LNCAP (cell line): Measurements from ENCODE around the gene KMT2E.

Source experiments
- TF ChIP-seq, protein P1 (sequence below): fragments of 450-650 bp; IDR thresholded peaks from 2 replicates; pipeline ENCODE4 v1.5.1; 2017; ENCODE audit warnings: mild to moderate bottlenecking

KMT2E gene

DNA sequence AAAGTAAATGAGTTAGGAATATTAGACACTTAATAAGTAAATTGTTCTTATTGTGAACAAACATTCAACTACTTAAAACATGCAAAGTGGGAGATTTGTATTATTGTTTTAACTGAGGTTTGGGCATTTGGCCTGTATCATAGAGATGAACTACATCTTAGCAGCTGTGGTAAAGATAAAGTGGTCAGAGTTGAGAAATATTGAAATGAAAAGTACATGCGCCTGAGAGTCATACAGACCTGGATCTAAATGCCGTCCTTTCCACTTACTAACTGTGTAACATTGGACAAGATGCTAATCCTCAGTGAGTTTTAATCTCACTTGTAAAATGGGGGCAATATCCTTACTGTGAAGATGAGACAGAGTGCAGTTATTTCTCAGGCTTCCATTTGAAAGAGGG is 74.5 kb downstream of the KMT2E start:
- TF ChIP-seq, protein P1, sequence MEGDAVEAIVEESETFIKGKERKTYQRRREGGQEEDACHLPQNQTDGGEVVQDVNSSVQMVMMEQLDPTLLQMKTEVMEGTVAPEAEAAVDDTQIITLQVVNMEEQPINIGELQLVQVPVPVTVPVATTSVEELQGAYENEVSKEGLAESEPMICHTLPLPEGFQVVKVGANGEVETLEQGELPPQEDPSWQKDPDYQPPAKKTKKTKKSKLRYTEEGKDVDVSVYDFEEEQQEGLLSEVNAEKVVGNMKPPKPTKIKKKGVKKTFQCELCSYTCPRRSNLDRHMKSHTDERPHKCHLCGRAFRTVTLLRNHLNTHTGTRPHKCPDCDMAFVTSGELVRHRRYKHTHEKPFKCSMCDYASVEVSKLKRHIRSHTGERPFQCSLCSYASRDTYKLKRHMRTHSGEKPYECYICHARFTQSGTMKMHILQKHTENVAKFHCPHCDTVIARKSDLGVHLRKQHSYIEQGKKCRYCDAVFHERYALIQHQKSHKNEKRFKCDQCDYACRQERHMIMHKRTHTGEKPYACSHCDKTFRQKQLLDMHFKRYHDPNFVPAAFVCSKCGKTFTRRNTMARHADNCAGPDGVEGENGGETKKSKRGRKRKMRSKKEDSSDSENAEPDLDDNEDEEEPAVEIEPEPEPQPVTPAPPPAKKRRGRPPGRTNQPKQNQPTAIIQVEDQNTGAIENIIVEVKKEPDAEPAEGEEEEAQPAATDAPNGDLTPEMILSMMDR, result no peak

DNA sequence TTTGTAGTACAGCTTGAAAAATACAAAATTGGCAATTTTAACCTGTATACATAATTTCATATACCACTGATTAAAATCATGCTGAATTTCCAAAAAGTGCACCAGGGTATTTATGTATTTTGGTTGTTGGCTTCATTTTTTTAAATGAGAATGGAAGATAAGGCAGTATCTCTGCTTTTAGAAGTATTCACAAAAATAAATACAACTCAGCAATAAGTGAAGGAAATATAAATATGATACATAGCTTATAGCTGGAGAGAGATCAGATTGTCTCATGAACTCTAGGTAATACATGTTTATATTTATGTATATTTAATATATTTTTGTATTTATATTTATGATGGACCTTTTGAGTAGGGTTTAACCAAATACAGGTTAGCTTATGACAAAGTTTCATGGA is 81.0 kb downstream of the KMT2E start:
- TF ChIP-seq, protein P1, result no peak

DNA sequence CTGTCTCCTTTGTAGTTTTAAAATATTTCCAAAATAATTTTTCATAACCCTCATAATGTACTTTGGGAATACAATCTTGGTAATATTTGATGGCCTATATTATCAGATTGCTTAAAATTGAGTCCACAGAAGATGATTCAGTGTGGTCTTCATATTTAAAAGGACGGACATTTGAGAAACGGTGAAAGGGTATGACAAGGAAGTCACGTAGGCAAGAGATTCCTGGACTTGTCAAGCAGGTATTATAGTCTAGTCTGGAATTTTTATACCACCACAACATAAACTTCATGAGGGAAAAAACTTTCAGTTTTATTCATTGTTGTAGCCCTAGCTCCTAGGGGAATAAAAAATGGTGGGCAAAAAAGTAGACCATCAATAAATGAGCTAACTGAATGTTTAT is 82.3 kb downstream of the KMT2E start:
- TF ChIP-seq, protein P1, result no peak

- TF ChIP-seq, protein P1, result no peak
These were observed 83.6 kb downstream of the KMT2E start for GRCh38 chr7:105097619-105098018.

GRCh38 chr7:105098863-105099515 is 85.0 kb downstream of the KMT2E start:
- TF ChIP-seq, protein P1, result no peak

- TF ChIP-seq, protein P1, result no peak
These were observed 87.9 kb downstream of the KMT2E start for GRCh38 chr7:105101864-105102263.

DNA sequence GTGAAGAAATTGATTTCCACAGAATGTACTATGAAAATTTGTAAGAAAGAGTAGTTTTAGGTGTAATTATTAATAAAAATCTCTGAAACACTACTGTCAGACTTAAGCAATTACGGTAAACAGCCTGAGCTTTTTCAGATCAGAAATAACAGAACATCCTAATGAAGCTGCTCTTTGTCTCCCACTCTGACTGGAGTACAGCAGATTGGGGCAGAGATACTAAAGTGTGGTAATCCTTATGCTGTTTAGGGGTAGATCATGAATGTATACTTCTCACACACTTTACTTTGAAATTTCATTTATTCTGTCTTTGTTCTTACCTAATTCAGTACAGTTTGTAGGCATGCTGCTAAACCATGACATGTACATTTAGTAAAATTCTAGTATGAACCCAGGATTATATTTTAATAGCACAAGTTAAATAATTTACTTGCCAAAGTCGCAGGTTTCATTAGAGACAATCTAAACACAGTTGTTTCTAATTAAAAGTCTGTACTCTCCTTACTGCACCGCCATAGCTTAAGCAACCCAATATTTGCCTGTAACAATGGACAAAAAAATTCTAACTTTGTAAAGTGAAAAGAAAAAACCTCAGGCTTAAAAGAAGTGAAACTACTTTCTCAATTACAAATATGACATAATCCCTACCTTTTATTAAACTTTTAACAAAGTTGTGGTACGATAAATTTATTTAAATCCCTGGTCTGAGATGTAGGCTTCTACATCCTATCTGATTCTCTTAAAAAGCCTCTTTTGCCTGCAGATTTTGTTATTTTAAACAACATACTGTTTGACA is 88.8 kb downstream of the KMT2E start:
- TF ChIP-seq, protein P1, result no peak
